ENCODE measurements around the gene TMEM132C.
A peak's percentile ranks its signal among the peaks of the same experiment; 100 is the strongest.

The TMEM132C gene

DNA sequence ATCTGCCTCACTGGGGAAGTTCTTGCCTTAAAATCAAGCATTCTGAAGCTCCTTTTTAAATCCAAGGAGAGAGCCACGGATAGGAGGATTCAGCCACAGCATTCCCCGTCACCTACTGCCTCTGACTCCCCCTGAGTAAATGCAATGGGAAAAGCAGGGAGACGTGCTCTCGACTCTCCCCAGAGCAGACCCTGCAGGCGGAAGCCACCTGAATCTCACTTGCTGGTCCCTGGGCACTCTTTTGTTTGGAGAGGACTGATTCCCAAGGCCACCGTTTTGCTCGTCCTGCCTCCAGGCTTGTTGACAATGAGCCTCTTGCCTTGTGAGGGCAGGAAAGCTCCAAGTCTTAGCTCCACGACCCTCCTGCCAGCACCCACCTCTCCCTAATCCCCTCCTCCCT is 352.3 kb downstream of the TMEM132C start:
- no peak for DNase-seq

DNA sequence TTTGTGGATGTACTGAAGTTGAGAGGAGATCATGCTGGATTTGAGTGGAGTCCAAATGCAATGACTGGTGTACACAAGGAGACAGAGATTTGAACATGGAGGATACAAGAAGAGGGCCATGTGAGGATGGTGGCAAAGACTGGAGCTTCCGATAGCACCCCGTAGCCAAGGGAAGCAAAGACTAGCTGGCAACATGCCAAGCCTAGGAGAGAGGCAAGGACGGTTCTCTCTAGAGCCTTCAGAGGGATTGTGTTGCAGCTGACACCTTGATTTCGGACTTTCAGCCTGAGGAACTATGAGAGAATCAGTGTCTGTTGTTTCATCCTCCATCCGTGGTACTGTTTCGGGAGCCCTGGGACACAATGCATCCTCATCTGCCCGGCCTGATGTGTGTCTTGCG is 354.3 kb downstream of the TMEM132C start:
- no peak for DNase-seq

DNA sequence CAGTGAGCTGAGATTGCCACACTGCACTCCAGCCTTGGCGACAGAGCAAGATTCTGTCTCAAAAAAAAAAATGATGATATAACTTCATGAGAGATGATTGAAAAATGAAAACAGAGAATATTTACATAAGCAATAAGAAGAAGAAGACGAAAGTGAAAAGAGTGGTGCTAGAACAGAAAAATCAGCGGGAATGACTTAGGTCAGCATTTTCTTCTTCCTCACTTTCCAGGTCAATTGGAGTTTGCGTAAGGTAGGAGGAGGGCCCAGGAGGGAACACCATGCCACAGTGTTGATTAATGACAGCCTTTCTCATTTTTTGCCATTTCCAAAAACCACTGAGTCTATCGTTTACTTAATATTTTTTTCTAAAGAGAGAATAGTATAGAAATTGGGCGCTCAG is 356.8 kb downstream of the TMEM132C start:
- DNase-seq, result no peak

DNA sequence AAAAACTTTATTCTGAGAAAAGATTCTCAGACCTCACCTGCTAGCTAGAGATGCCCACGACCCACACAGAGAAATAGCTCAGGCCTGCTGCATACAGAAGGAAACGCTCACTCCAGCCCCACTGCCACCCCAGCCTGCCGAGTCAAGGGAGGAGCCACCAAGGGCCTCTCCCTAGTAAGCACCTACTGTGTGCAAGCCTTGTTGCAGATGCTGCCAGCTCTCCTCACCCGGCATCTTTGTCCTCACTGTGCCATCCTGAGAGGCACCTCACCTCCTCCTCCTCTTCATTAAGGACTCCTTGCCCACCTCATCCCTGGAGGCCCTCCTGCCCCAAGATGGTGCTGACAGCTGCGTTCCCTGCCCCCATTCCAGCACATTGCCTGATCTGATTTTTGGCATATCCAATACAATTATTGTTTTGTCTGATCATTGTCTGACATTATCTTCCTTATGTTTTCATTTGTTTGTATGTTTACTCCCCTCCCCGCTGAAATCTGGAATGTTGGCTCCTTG is 359.9 kb downstream of the TMEM132C start:
- DNase-seq, result no peak

DNA sequence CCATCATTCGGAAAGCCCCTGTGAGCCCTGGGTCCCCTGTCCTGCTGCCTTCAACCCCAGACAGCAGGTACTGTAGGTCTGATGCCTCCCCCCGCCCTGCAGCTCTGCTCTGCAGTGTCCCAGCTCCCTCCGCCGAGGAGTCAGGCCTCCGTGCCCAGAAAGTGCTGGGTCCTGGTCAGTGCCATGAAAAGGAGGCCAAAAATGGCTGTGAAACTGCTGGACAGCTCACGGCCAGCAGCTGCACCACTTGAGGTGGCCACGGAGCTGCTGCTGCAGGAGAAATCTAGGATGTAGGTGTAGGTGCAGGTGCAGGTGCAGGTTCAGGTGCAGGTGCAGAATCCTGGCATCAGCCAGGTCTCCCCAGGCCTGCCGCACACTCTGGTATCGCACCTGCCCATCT is 360.7 kb downstream of the TMEM132C start:
- no peak for DNase-seq

DNA sequence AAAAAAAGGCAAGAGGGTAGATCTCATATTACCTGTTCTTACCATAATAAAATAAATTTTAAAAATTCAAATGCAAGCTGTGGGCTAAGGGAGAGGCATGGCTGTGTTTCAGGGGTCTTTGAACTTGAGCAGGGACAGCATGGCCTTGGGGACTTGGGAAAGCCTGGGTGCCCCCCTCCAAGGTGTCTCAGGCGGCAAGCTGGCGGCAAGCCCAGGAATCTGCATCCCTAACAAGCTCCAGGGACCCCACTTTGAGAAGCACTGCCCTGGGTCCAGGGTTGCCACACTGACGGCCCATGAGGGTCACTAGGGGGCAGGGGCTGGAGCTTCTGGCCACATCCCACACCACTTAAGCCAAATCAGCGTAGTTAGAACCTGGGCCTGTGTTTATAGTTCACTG is 363.0 kb downstream of the TMEM132C start:
- DNase-seq, result no peak

DNA sequence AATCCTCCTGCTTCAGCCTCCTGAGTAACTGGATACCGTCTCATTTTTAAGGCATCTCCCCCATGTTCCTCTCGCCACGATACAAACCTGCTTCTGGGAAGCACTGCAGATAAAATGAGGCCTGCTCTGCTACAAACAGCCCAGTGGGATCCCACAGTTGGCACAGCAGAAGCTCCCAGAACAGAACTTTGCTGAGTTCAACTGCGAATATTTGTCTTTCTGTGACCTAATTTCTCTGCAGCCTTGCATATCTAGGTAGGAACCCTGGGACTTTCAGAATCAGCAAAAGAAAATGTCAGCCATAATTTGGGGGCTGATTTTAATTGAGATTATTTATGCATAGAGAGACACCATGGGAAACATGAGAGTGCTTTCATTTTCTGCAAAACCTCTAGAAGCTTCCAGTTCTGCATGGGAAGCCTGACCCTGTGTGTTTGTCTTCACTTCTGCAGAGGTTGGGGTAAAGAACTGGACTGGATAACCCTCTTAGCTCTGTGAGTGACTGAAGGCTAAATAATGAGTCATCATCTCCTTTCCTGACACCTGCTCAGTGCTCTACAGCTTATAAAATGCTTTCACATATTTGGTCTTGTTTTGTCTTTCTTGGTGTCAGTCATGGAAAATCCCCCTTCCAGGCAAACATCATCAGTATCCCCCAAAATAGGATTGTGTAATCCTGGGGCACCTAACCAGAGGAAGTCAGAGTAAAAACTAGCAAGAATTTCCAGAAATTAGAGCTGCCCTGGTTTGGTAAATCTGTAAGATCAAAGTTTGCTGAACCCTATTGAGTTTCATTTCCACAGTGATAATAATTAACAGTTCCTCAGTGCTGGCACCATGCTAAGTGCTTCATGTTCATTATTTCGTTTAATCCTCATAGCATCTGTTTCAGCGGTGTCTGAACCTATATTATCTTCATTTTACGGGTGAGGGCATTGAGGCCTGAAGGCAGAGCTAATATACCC is 371.0 kb downstream of the TMEM132C start:
- no peak for DNase-seq

DNA sequence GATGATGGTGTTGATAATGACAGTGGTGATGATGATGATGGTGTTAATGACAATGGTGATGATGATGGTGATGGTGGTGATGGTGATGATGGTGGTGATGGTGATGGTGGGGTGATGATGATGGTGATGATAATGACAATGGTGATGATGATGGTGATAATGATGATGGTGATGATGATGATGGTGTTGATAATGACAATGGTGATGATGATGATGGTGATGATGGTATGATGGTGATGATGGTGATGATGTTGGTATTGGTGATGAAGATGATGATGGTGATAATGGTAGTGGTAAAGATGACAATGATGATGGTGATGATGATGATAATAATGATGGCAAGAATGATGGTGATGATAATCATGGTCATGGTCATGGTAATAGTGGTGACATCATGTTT is 372.1 kb downstream of the TMEM132C start:
- DNase-seq, result no peak

DNA sequence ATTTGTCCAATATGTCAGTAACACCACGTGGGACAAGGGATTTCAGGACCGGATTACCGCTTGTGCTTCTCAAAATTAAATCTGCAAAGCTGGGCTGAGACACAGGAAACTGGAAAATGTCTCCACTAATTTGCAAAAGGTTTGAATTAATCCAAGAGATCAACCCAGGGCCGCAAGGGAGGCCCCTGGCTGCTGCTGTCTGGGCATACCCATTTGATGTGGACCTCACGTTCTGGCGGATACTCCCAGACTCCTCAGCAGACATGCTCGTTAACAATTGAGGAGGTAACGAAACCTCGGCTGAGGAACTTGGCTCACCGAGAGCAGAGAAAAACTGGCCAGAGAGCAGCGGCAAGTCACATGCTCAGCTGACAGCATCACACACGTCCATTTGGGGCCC is 376.2 kb downstream of the TMEM132C start:
- DNase-seq, result no peak

DNA sequence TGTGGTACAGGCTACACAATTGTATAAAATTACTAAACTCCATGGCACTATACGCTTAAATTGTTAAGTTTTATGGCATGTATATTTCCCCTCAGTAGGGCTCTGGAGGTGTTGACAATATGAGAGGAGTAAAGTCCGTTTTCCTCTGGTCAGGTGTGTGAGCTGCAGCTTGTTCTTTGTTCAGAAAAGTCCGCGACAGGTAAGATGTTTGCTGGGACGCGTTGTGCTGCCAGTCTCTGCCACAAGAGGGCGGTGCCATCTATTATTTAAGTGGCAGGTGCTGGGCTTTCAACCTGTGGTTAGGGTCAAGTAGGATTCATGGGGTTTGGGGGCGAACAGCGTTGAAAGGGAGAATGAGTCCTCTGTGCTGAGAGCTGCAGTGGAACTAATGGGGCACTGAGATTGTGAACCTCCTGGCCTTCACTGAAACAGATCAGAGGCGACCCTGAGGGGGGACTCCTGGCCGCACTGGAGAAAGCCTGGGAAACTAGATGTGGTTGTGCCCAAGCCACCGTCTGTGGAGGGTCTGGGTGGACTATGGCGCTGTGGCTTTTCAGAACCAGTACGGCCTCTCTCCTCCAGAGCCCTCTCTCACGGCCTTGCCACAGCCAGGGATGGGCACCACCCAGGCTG is 377.8 kb downstream of the TMEM132C start:
- peak; percentile 40 for DNase-seq

DNA sequence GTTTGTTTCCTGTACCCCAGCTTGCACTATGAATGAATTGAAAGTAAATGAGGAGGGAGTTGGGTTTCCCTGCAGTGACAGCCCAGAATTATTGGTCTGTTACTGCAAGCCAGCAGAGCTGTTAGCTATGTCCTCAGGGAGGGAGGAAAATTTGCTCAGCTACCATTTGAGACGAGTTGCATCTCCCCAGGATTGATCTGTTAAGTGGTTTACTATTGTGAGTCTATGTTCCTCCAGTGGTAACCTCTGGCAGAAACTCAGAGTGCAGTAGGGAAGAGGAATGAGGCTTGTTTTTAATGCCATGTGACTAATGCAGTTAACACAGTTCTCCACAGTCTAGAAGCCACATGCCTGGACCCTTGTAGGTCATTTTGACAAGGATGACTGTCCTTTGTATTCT is 382.9 kb downstream of the TMEM132C start:
- no peak for DNase-seq

DNA sequence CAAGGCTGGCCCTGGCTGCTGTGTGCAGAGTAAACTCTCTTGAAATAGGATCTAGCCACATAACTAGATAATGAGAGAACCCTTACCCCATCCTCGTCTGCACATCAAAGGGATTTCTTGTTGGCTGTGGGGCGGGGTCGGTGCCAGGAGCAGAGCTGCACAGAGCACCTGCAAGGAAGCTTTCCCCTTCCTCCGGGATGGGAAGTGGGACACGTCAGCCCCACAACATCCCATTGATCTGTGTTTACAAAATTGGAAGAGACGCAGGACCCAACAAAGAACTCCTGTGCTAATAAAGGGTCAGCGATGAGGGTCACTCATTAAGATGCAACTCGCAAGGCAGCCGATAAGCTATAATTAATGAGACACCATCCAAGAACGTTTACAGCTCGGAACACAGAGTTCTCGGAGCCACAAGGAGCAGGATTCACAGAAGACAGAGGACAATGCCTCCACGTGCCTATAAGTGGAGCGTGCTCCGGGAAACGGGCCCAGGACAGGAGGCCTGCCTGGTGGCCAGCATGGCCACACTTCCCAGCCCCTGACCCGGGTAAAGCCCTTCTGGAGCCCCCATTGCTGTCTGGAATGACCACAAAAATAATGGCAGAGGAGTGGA is 385.3 kb downstream of the TMEM132C start:
- no peak for DNase-seq

DNA sequence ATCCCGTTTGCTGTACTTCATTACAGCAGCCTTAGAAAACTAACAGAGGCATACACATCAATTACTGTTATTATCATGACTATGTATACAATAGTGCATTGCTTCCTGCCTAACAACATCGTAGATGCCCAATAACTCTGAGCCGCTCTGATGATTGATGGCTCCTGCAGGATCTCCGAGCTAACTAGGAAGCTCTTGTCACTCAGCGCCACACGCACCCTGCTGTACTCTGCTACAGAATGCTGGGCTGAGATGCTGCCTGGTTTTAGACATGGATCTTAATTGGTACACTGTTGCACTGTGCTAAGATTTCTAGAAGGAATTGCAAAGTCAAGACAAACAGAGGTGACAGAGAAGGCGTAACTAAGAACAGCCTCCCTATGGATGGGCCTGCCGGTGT is 387.5 kb downstream of the TMEM132C start:
- no peak for DNase-seq

DNA sequence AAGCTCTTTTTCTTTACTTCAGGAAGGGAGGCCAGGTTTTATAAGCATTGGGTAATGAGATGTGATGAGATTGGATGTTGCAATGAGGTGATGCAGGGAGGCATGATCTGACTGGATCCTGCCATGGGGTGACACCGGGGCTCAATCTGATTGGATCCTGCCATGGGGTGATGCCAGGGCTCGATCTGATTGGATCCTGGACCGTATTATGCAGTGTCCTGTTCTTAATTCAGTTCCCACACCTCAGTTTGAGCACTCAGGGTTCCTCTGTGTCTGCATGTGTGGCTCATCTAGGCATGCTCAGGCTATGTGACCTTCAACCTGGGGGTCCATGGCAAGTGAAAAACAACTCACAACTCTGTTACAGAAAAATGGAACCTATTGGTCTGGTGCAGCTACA is 390.4 kb downstream of the TMEM132C start:
- peak; percentile 70 for DNase-seq

DNA sequence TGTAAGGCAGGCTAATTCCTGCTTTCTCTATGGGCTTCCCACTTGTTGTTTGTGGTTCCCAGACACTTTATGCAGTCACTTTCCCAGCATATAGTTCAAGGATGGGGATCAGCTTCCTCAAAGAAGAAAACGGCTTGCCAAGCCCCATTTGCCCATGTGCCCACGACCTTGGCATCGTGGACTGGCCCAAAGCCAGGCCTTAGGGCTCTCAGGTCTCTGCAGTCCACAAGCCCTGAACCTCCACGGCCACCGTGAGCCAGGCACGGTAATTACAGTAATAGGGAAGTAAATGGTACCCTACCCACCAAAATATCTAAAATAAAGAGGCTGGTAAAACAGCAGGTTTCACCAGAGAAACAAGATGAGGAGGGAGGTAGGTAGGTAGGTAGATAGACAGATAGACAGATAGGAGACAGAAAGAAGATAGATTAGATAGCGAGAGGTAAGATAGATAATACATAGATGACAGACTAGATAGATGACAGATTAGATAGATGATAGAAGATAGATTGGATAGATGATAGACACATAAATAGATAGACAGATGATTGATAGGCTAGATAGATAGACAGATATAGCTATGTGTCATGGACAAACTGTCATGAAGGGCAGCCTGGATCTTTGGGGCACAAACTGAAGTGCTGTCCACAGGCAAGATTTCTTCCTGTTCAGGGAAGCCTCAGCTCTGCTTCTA is 393.7 kb downstream of the TMEM132C start:
- no peak for DNase-seq

DNA sequence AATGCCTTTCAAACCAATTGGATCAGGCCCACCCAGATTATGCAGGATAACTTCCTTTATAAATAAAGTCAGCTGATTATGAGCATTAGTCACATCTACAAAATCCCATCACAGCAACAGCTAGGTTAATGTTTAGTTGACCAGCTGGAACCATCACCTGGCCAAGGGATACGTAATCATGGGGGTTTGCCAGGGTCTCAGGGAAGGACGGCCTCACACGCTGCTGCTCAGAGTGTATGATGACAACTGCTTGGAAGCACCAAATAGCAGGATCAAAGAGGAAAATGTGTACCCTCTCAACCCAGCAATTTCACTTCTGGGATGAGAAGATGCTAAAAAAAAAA is 394.2 kb downstream of the TMEM132C start:
- DNase-seq, result peak; percentile 76

DNA sequence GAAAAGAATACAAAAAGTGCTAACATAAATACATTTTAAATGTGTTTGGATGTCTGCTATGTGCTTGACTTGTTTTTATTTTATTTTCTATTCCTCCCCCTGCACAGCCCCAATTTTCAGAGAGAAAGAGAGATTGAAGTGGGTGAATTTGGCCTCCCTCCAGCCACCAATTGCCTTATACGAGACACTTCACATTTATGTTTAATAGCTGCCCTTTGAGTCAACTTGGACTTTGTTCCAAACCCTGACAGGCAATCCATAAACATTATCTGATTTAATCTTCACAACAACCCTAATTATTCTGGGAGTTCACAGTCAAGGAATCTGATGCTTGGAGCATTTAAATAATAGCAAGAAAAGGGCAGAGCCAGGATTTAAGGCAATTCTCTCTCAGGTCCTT is 395.1 kb downstream of the TMEM132C start:
- peak; percentile 75 for DNase-seq

DNA sequence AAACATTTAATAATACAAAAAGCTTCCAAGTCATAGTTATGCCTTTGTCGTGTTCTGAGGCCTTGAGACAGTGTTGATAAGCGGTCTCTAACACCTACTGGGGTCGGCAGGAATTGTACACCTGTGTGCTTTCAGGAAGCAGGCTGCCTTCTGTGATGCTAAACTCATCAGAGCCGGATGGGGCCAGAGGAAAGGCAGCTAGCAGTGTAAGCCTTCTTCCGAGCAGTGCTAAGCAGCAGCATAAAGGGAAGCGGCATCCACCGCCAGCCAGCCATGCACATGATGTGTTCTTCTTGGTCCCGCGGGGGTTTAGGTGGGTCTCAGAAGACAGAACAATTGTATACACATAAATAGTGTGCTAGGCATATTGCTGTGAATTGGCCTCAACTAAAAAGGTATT is 397.5 kb downstream of the TMEM132C start:
- DNase-seq, result no peak

DNA sequence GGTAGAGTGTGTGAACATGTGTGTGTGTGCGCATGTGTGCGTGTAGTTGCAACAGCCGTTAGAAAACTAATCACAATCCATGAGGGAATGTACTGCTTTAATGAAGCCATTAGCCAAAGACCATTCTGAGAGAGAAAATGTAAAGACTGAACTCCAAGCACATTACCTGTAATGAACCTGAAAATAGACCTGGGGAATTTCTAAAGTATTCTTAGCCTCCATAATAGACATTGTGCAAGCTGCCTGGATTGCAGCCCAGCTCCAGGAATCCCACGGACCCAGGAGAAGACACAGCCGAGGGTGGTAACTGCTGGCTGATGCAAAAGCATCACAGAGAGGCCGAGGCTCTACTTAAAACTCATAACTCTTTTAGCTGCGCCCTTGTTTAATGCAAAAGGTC is 400.2 kb downstream of the TMEM132C start:
- no peak for DNase-seq

DNA sequence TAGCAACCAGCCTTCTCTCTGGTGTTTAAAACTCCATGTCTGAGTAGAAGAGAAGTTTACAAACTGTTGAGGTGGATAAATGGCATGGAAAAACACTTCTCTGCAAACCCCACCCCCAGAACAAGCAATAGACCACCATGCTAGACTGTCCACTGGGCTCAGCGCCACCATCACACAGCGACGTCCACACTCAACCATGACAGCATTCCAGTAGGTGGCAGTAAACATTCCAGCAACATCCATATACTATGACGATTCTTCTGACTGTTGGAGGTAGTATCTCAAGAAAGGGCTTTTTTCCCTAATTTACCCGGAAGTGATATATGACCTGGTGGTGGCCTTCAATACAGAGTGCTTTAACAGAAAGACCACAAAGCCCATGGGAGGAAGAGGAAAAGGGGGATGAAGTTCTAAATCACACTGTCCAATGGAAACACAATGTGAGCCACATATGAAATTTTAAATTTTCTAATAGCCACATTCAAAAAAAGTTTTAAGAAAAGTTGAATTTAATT is 404.6 kb downstream of the TMEM132C start:
- DNase-seq, result no peak

DNA sequence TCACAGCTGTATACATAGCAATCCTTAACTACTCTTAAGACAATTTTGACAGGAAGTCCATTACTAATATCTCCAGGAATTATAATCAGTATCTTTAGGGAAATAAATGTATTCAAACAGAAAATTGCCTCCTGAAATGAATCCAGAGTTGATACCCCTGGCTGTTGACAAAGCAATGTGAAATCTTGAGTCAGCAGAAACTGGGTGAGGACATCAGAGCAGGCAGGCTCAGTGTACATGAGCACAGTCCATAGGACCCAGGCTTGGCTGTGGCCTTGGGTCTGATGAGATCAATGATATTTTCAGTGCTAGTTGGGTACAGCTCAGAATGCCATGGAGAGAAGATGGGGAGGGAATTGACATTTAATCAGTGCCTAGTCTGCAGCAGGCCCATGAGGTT is 405.5 kb downstream of the TMEM132C start:
- DNase-seq, result no peak

DNA sequence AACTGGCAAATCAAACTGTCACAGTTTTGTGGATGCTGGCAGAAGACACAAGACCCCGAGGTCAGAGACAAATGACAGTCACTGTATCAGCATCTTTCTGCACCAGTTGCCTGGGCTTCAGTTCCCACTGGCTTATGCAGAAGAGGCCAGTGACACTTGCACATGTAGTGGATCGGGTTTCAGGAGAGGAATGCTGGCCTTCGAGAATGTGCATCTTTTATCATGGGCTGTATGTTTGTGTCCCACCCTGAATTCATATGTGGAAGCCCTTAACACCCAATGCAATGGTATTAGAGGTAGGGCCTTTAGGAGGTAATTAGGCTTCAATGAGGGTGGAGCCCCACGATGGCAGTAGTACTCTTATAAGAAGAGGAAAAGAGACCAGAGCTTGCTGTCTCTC is 405.9 kb downstream of the TMEM132C start:
- no peak for DNase-seq

DNA sequence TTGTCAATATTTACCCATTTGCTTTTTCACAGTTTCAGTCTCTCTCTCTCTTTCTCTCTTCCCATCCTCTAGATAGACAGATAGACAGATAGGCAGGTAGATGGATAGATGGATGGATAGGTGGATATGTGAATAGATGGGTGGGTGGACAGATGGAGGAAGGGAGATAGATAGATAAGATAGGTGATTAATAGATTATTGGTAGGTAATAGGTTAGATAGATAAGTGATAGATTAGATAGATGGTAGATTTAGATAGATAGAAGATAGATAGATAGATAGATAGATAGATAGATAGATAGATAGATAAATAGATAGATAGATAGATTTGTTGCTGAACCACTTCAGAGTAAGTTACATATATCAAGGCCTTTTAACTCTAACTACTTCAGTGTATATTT is 408.6 kb downstream of the TMEM132C start:
- DNase-seq, result no peak

All from NCI-H774 (cell line).